ENCODE data around the gene ITPR3.

Gene ITPR3

DNA sequence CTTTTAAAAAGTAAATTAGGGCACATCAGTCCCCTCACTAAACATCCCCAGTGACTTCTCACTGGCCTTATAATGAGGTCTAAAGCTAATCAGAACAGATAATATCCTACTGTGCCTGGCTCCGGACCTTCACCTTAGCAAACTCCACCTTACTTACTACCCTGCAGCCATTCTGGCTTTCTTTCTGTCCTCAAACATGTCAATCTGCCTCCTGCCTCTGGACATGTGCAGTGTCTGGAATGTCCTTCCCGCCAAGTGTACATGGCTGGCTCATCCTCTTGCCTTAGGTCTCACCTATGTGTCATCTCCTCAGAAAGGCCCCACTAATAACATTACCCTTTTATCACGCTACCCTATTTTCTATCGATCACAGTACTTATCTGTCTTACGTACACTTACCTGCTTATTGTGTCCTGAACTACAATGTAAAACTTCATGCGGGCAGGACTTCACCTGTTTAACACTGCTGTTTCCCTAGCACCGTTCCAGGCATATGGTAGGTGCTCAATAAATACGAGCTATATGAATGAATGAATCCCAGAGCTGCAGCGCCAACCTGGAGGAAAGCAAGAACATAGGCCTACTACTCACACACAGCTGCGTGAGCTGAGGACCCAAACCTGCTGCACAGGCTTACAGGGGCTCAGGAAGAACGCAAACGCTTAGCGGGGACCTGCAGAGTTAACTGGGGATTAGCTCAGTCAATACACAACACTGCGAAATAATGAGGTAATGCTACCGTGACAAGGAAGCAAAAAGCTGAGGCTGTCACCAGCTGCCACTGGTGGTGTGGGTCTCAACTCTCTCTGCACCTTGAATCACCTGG is 89.4 kb downstream of the ITPR3 start:
- TF ChIP-seq, protein P1, sequence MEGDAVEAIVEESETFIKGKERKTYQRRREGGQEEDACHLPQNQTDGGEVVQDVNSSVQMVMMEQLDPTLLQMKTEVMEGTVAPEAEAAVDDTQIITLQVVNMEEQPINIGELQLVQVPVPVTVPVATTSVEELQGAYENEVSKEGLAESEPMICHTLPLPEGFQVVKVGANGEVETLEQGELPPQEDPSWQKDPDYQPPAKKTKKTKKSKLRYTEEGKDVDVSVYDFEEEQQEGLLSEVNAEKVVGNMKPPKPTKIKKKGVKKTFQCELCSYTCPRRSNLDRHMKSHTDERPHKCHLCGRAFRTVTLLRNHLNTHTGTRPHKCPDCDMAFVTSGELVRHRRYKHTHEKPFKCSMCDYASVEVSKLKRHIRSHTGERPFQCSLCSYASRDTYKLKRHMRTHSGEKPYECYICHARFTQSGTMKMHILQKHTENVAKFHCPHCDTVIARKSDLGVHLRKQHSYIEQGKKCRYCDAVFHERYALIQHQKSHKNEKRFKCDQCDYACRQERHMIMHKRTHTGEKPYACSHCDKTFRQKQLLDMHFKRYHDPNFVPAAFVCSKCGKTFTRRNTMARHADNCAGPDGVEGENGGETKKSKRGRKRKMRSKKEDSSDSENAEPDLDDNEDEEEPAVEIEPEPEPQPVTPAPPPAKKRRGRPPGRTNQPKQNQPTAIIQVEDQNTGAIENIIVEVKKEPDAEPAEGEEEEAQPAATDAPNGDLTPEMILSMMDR (IDR thresholded peaks at IDR 0.05; ENCODE audit: control extremely low read depth, extremely low read depth, low read depth, missing control alignments), result no peak
- POLR2A ChIA-PET, result interaction anchor here (0.6 to 1.8 kb wide), 3 partner anchors 10 to 78 kb away, joined by 3 to 7 read pairs (median 6); partner anchors contain the start of gene LEMD2
- DNase-seq (ENCODE audit: extremely low spot score), result no peak
- CTCF ChIA-PET, result interaction anchor here (0.9 to 3.7 kb wide), 18 partner anchors 9 to 285 kb away, joined by 3 to 62 read pairs (median 6); no protein-coding TSS in a partner anchor

DNA sequence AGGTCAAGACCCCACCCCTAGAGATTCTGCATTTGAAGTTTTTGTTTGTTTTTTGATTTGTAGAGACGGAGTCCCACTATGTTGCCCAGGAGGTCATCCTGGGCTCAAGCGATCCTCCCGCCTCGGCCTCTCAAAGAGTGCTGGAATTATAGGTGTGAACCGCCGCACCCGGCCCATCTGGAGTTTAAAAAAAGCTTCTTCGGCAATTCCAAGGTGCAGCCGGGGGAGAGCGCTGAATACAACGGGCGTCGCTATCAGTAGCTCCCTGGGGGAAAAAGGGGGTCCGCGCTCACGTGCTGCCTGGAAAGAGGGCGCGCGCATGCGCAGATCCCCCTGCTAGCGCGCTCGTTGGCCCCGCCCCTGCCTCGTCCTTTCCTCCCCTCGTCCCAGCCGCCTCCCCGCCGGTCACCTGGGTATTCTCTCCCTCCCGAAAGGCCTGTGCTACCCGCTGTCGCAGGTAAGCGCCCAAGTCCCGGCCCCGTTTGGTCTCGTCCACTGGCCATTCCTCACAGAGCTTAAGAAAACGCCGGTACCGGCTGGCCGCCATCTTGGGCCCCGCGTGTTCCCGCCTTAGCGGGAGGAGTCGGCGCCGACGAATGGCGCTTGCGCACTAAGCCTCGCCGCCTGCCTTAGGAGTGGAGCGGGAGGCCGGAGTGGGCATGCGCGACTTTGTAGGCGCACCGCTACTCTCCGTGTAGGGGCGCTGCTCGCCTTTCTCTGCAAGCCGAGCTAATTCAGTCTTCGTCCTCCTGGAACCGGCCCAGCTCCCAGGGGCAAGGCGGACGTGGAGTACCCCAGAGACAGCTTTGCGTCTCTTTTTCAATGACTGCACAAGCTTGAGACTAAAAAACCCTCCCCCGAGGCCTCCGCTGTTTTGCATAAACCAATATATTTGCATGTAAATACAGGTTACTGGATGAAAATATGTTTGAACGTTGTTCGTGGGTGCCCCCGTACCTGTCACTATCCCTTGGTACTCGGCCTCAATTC is 90.3 kb downstream of the ITPR3 start, which contains the start of gene UQCC2:
Gene UQCC2 (minus strand): TSS at position 561 of the 990 bp plus-strand sequence. CDS start 14 bp downstream, at position 547.
- DNase-seq (ENCODE audit: extremely low spot score), result peak; percentile 98
- CTCF ChIA-PET, result interaction anchor here (0.9 to 3.7 kb wide), 22 partner anchors 9 to 286 kb away, joined by 3 to 62 read pairs (median 6); partner anchors contain the start of gene BAK1
- POLR2A ChIA-PET, result interaction anchor here (1.5 to 1.8 kb wide), 2 partner anchors 11 to 77 kb away, joined by 3 to 6 read pairs; partner anchors contain the start of gene LEMD2
- TF ChIP-seq, protein P1 (IDR thresholded peaks at IDR 0.05; ENCODE audit: control extremely low read depth, extremely low read depth, low read depth, missing control alignments), result peak; percentile 66

DNA sequence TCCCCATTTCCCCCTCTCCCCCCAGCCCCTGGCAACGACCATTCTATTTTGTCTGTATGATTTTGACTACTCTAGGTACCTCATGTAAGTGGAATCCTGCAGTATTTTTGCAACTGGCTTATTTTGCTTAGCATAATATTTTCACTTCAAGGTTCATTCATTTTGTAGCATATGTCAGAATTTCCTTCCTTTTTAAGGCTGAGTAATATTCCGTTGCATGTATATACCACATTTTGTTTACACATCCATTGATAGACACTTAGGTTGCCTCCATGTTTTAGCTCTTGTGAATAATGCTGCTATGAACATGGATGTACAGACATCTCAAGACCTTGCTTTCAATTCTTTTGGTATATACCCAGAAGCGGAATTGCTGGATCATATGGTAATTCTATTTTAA is 91.8 kb downstream of the ITPR3 start:
- CTCF ChIA-PET, result interaction anchor here (0.7 to 1.8 kb wide), 2 partner anchors 12 to 59 kb away, joined by 3 to 7 read pairs; no protein-coding TSS in a partner anchor
- no peak for DNase-seq (ENCODE audit: extremely low spot score)
- TF ChIP-seq, protein P1 (IDR thresholded peaks at IDR 0.05; ENCODE audit: control extremely low read depth, extremely low read depth, low read depth, missing control alignments), result no peak
- POLR2A ChIA-PET, result no interaction called here

DNA sequence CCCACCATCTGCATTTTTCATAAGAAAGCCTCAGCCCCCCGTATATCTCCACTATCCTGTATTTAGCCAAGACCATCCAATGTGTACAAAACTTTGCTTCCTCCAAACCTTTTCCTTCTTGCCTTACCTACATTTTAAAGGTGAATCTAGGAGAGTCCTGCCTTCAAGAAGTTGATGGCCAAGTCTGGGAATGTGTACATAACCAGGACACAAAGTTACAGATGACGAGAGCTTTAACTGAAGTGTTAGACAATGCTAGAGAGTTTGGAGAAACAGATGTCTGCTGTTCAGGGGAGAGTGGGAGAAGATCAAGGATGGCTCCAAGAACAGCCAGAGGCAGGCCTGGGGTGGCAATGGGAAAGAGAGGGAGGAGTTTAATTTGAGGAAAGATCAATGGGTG is 92.7 kb downstream of the ITPR3 start:
- ChIA-PET CTCF (interaction anchor here (0.7 to 1.8 kb wide), 3 partner anchors 13 to 58 kb away, joined by 3 to 7 read pairs (median 3); no protein-coding TSS in a partner anchor), POLR2A (no interaction called here)
- TF ChIP-seq, protein P1 (IDR thresholded peaks at IDR 0.05; ENCODE audit: control extremely low read depth, extremely low read depth, low read depth, missing control alignments), result no peak

DNA sequence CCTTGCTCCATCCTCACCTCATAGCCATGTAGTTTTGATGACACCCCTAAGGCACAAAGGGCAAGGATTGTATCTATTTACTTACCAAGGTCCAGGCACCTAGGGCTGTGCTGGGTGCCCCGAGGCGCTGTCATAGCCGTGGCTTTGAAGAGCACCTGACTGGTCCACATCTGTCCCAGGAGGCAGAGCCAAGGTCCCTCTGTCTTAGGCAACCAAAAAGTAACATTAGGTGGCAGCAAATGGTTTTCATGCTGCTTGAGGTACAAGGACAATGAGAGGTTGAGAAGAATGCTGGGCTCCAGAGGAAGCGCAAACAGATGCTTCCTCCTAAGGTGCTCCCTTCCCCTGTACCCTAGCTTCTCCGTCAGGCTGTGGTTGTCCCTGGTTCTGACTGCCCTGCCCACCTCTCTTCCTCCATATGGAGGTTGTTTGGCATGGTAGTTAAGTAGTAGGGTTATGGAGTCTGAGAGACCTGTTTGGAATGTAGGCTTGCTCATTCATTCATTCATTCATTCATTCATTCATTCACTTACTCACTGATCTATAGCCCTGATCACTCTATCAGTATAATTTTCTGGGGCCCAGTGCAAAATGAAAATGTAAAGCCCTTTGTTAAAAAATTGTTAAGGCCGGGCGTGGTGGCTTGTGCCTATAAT is 93.4 kb downstream of the ITPR3 start:
- TF ChIP-seq, protein P1 (IDR thresholded peaks at IDR 0.05; ENCODE audit: control extremely low read depth, extremely low read depth, low read depth, missing control alignments), result no peak
- ChIA-PET POLR2A (no interaction called here), CTCF (interaction anchor here (1.0 to 4.1 kb wide), 5 partner anchors 13 to 53 kb away, joined by 3 to 28 read pairs (median 4); no protein-coding TSS in a partner anchor)
- no peak for DNase-seq (ENCODE audit: extremely low spot score)

More for the DNA sequence above, 92.7 kb downstream of the ITPR3 start:
- no peak for DNase-seq (ENCODE audit: extremely low spot score)

All from GM10248 (cell line).